Measurements from ENCODE around the gene GREB1L.

Gene GREB1L

GRCh38 chr18:21345840-21346239 lies 103.8 kb downstream of the GREB1L start:
- no peak overlapping the region for H3K27ac ChIP-seq (replicated peaks)
- no peak for TF ChIP-seq SPI1 (IDR thresholded peaks at IDR 0.05; ENCODE audit: borderline replicate concordance, low read depth)
- TF ChIP-seq GABPA (IDR thresholded peaks at IDR 0.05; ENCODE audit: low read depth) = no peak
- no peak for TF ChIP-seq CTCF (IDR thresholded peaks at IDR 0.05; ENCODE audit: insufficient read depth, low read length)
- TF ChIP-seq REST (IDR thresholded peaks at IDR 0.05; ENCODE audit: insufficient replicate concordance, low read depth) = no peak
- TF ChIP-seq POLR2AphosphoS5 (IDR thresholded peaks at IDR 0.05; ENCODE audit: low read depth) = no peak
- no peak for DNase-seq (ENCODE audit: low read depth in 1 of 2, low spot score in 1 of 2)
- peaks cover 4% of the 10 kb centered on the region for H3K27me3 ChIP-seq (ENCODE audit: insufficient read depth, poor library complexity, severe bottlenecking)
- H3K4me3 ChIP-seq (replicated peaks; ENCODE audit: insufficient read depth, low read length) = no peak overlapping the region

- no peak for DNase-seq (ENCODE audit: low read depth in 1 of 2, low spot score in 1 of 2)
- TF ChIP-seq SPI1 (IDR thresholded peaks at IDR 0.05; ENCODE audit: borderline replicate concordance, low read depth) = no peak
- TF ChIP-seq POLR2AphosphoS5 (IDR thresholded peaks at IDR 0.05; ENCODE audit: low read depth) = no peak
- TF ChIP-seq GABPA (IDR thresholded peaks at IDR 0.05; ENCODE audit: low read depth) = no peak
- TF ChIP-seq CTCF (IDR thresholded peaks at IDR 0.05; ENCODE audit: insufficient read depth, low read length) = no peak
- no peak for TF ChIP-seq REST (IDR thresholded peaks at IDR 0.05; ENCODE audit: insufficient replicate concordance, low read depth)
- Histone ChIP-seq H3K27ac (replicated peaks) (no peak overlapping the region), H3K27me3 (ENCODE audit: insufficient read depth, poor library complexity, severe bottlenecking) (peaks cover 18% of the 10 kb centered on the region), H3K4me3 (replicated peaks; ENCODE audit: insufficient read depth, low read length) (no peak overlapping the region)
Measured at GRCh38 chr18:21359746-21360145, 117.7 kb downstream of the GREB1L start.

- Histone ChIP-seq H3K27me3 (ENCODE audit: insufficient read depth, poor library complexity, severe bottlenecking) (peaks cover 18% of the 10 kb centered on the region), H3K4me3 (replicated peaks; ENCODE audit: insufficient read depth, low read length) (no peak overlapping the region), H3K27ac (replicated peaks) (no peak overlapping the region)
- TF ChIP-seq POLR2AphosphoS5 (IDR thresholded peaks at IDR 0.05; ENCODE audit: low read depth) (no peak), GABPA (IDR thresholded peaks at IDR 0.05; ENCODE audit: low read depth) (no peak), REST (IDR thresholded peaks at IDR 0.05; ENCODE audit: insufficient replicate concordance, low read depth) (no peak), SPI1 (IDR thresholded peaks at IDR 0.05; ENCODE audit: borderline replicate concordance, low read depth) (no peak), CTCF (IDR thresholded peaks at IDR 0.05; ENCODE audit: insufficient read depth, low read length) (no peak)
- DNase-seq (ENCODE audit: low read depth in 1 of 2, low spot score in 1 of 2) = no peak
Measured at GRCh38 chr18:21361307-21361880, 119.4 kb downstream of the GREB1L start.

All from HL-60 (cell line).